ENCODE measurements around the gene S100P.
A peak's percentile ranks its signal among the peaks of the same experiment; 100 is the strongest.
"Not testable (repeated sequence)": the region's sequence is repeated elsewhere in the genome, so short reads cannot be mapped to it uniquely, and the experiment has no call there.

The S100P gene

DNA sequence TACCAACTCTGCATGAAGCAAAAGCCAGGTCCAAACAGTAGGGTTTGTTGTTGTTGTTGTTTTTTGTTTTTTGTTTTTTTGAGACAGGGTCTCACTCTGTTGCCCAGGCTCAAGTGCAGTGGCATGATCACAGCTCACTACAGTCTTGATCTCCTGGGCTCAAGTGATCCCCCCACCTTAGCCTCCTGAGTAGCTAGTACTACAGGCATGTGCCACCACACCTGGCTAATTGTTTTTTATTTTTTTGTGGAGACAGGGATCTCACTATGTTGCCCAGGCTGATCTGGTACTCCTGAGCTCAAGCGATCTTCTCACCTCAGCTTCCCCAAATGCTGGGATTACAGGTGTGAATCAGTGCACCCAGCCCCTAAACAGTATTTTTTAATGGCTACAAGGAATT is 6.2 kb downstream of the S100P start:
- DNase-seq: no peak

DNA sequence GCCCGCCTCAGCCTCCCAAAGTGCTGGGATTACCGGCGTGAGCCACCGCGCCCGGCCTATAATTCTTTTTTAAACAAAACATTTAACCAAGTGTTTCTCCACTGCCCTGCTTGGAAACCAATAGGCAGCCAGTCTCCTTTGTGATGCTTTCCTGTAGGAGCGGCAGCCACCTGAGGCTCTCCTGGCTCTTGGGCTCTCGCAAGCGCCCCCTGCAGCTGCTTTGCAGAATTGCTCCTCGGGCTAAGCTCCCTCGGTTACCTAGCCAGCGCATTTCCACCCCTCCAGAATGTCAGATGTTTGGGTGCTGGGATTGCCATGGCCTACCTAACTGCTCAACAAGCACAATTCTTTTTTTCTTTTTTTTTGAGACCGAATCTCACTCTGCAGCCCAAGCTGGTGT is 7.7 kb downstream of the S100P start:
- DNase-seq: no peak

DNA sequence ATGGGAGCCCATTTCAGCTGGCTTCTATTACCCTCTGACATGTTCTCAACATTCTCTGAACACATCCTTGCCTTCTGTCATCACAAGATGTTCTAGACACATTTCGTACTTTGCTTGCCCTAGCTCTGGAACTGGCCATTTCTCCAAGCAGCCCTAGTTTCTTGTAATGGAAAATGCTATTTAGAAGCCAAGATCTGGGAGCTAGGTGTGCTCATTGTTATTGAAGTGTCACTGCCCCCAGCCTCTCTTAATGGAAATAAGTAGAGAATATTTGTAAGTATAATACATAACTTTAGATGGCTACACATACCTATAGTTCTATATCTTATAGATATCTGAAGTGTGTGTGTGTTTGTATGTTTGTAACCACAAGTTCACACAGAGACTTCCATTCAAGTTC is 9.1 kb downstream of the S100P start:
- DNase-seq: no peak

DNA sequence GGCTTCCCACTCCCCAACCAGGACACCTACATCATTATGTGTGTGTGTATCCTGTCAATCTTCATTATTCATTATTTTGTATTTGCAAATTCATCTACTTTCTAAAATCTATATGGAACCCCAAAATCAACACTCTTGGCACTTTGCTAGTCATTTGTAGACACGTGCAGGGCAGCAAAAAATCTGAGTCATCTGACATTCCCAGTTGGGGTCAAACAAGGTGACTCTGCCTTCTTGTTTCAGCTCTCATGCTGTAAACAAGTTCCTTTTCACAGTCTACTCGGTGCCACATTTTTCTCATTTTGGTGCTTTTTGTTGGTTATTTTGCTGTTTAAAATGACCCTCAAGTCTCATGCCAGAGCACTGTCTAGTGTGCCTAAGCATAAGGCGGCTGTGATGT is 10.1 kb downstream of the S100P start:
- DNase-seq: peak; percentile 40

DNA sequence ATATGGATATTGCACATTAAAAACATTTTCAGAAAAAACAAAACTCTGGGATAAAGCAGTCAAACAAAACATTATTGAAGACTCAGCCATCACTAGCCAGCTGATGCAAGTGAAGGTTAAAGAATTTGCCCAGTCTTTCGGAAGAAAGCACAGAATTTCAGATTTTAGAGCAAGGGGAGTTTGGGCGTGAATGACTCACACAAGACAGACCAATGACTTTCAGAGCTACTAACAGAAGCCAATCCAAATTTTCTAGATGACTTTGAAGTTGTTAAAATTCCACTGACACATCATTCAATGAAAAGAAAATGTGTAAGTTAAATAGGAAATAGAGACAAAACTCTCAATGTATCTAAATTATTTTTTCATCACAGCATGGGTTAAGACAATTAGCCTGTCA is 12.0 kb downstream of the S100P start:
- no peak for DNase-seq

DNA sequence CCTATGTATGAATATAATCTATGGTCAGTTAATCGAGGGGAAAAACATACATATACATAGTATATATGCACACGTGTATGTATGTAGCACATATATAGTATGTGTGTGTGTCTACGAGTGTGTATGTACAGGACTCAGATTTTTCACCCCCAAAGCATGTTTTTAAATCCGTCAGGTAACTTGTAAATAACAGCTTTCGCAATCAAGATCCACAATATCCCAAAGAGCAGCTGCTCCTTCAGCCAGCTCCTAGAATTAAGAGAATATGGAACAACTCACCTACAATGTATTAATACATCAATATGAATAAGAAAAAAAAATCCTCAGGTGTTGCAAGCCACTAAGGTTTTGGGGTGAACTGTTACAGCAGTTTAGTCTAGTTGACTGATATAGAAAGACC is 12.5 kb downstream of the S100P start:
- no peak for DNase-seq

DNA sequence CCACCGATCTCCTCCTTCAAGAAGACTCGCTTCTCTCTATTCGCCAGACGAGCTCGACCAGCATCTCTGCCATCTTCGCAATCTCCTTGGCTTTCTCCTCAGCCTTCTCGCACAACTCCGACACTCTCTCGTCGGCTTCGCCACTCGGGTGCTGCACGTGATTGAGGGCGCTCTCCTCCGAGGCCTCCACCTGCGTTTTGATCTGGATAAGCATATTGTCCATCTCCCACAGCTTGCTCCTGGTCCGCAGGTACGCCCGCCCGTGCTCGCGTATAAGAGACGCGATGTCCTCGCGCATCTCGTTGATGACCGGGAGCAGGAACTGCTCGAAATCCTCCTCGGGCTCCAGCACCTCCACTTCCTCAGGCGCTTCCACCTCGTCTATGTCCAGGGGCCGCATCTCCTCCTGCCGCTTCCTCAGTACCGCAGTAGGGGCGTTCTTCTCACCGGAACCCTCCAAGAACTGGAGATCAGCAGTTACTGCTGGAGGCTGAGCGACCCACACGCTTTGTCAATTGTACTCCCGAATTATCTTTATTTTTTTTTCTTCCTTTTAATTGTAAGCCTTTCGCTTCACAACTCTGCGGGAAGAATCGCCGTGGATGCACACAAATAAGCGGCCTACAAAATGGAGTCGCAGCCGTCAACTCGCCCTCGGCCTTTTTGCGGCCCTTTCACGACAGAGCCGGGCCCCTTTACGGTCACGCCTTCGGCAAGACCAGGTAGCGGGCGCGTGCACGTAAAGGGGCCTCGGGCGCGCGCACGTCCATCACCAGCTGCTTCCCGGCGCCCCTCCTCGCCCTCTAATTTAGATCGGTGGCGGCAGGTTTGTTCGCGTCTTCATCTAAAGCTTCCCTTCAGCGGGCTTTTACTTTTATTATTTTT is 15.8 kb downstream of the S100P start, which contains the start of gene MRFAP1L1:
MRFAP1L1 (minus strand) TSS at position 636 of the 885 bp plus-strand sequence; CDS start at position 400, 236 bp downstream.
- DNase-seq: peak; percentile 95

DNA sequence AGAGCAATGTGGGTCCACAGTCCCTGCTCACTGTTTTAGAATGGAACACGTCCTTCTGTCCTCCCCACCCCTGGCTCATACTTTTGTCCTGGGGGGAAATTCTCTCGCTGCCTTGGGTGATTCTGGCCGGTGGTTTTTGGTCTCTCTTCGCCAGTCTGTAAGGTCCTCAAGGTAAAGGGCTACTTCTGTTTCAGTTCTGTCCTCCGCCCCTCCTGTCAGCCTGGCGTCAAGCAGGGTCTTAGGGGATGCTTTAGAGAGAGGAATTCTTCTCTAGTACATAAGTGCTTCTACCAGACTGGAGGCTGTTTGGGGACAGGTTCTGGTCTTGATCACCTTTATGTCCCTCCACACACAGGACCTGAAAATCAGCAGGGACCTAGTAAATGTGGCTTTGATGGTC is 16.6 kb downstream of the S100P start:
- no peak for DNase-seq

DNA sequence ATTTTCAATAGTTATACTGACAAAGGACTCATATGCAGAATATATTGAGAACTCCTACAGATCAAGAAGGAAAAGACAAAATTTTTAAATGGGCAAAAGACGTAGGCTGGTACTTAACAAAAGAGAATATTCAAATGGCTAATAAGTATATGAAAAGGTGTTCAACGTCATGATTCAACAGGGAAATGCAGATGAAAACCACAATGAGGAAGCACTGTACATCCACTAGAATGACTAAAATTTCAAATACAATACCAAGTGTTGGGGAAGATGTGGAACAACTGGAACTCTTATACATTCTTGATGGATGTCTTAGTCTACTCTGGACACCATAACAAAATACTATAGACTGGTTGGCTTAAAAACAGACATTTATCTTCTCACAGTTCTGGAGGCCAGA is 17.3 kb downstream of the S100P start:
- DNase-seq: no peak

DNA sequence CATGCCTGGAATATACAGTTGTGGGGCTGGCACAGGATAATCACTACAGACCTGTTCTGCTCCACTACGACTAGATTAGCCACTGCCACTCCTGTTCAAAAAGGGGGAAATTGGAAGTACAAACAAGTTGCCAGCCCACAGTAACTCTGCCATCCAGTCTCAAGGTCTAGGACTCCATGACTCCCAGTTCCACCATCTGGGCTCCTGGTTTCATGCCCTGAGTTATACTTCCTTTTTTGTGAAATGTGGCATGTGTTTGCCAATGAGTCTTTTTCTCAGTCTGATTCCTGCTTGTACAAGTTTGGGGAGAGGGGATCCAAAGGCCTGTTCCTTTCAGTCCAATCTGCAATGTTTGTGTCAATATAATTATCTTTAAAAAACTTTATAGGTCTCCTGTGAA is 21.3 kb downstream of the S100P start:
- no peak for DNase-seq

DNA sequence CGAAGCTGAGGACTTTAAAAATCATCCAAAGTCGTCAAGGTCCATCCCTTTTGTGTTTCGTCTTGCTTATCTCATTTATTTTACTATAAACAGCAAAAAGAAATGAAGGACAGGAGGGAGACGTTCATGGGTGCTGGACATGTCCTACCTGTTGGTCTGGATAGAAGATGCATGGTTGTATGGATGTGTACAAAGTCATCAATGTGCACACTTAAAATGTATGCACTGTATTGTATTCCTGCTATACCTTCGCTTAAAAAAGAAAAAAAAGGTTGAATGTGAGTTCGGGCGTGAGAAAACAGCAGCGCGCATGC is 22.0 kb downstream of the S100P start:
- DNase-seq: no peak

DNA sequence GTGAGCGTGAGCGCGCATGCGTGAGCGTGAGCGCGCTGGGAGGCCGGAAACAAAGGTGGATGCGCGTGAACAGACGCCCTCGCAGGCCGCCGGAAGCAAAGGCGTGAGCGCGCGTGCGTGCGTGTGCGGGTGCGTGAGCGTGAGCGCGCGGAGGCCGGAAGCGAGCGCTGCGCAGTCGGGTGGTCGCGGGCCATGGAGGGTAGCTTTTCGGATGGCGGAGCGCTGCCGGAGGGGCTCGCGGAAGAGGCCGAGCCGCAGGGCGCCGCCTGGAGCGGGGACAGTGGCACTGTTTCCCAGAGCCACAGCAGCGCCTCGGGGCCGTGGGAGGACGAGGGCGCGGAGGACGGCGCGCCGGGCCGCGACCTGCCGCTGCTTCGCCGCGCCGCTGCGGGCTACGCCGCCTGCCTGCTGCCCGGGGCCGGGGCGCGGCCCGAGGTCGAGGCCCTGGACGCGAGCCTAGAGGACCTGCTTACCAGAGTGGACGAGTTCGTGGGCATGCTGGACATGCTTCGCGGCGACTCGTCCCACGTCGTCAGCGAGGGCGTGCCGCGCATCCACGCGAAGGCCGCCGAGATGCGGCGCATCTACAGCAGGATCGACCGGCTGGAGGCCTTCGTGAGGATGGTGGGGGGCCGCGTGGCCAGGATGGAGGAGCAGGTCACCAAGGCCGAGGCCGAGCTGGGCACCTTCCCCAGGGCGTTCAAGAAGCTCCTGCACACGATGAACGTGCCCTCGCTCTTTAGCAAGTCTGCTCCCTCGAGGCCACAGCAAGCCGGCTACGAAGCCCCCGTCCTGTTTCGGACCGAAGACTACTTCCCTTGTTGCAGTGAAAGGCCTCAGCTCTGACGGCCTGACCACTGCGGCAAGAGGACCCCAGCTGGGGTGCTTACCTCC is 22.6 kb downstream of the S100P start, which contains the start of gene BLOC1S4:
BLOC1S4 (plus strand) TSS at position 157 of the 894 bp plus-strand sequence; CDS start at position 193, 36 bp downstream.
- peak; percentile 88 for DNase-seq

DNA sequence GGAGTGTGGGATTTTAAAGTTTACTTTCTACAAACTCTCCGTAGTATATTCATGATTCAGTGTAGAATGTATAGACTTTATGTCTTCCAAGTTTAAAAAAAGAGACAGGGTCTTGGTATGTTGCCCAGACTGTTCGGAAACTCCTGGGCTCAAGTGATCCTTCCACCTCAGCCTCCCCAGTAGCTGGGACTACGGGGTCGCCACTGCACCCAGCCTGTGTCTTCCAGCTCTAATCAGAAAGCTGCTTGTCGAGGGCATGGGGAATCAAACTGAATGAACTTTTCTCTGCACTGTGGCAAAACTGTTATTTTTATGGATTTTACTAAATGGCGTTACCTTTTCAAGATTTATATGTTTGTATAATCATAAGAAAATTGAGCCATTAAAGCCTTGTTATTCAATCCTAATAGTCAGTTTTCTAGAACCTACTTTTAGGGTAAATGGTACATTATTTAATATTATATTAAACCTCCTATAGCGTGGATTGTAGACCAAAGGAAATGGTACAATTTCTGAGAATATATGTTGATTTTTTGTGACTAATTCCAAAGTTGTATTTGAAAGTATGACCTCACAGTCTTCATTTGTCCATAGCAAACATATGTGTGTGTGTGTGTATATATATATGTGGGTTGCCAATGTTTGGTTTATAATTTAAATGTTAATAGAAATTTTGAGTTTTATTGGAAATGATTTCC is 23.4 kb downstream of the S100P start:
- DNase-seq: no peak

DNA sequence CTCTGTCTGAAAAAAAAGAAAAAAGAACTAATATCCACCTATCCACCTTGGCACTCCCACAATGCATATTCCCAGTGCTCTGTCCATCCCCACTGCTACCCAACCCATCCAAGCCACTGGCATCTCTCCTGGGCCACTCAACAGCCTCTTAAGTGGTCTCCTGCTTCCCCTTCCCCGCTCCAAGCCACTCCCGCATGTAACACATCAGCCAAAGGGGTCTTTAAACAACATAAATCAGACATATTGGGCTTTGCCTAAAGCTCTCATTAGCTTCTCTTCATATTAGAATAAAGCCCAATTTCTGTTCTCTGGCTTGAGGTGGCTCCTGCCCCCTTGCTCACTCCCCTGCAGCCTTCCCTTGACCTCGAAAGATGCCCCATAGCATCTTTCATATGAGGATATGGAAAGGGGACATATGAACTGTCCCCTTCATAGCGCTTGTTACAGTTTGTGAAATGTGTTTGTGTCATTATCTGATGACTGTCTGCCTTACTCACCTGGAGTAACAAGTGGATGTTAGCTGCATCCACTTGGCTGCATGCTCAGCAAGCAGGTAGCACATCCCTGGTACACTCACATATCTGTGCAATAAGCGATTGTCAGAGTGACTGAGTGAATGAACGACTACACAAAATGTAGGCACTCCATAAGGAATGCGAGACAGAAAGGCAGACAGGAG is 25.4 kb downstream of the S100P start:
- DNase-seq: no peak

DNA sequence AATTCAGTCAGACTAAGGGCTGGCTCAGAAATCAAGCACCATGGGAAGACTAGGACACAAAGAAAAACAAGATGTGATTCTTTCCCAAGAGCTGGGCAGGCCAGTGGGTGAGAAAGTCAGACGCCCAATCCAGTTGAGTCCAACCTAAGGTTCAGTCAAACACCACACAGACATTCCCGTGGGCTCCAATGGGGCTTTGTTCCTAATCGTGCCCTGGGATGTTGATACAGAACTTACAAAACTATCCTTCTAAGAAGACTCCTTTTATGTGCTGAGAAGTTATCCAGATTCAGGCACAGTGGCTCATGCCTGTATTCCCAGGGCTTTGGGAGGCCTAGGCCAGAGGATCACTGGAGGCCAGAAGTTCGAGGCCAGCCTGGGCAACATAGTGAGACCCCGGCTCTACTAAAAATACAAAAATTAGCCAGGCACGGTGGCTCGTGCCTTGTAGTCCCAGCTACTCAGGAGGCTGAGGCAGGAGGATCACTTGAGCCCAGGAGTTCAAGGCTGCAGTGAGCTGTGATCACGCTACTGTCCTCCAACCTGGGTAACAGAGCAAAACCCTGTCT is 26.0 kb downstream of the S100P start:
- no peak for DNase-seq

DNA sequence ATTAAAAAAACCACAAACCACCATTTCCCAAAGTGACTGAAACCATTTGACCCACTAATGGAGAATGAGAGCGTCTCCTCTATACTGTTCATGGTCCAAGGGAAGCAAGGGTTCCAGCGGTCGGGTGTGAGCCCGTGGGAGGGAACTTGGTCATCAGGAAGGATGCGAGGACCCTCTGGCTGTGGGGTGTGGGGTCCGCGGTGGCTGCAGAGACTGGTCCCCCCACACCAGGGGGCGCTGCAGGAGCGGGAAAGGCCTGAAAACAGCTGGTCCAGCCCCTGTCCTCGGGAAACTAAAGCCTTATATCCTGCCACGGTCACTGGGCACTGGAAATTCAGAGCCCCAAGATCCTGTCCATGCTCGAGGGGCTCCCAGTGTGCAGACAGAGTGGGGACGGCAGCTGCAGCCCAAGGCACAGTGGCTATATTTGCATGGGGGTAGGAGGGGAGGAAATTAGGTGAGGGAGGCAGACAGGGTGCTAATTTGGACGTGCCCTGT is 26.6 kb downstream of the S100P start:
- DNase-seq: peak; percentile 69

DNA sequence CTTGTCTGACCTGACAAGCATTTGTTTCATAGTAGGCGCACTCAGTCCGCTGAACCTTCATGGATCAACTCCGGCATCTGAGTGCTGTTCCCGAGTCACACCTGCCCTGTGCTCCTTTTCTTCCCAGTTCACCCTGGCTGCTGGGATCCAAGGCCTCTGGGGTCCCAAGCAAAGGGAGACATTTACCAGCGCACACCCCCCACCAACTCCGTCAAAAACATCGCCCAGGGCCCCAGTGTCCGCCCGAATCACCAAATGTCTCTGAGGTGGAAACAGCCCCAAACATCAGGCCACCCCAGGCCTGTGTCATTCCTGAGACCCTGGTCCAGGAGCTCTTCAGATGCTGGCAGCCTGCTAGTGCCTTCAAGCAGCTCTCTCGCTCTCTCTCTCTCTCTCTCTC is 27.4 kb downstream of the S100P start:
- no peak for DNase-seq

DNA sequence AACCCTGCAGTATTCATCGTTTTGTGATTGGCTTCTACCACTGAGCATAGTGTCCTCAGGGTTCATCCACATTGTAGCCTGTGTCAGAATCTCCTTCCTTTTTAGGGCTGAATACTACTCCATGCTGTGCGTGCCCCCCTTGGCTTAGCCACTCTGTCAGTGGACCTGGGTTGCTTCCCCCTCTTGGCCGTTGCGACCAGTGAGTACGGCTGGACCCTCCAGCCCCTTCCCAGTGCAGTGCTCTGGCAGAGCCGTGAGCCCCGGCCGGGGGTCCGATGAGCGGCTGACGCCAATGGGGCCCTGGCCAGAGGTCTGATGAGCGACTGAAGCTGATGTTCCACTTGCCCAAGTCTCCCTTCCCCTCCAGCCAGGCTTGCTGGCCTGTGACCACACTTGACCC is 29.2 kb downstream of the S100P start:
- no peak for DNase-seq

DNA sequence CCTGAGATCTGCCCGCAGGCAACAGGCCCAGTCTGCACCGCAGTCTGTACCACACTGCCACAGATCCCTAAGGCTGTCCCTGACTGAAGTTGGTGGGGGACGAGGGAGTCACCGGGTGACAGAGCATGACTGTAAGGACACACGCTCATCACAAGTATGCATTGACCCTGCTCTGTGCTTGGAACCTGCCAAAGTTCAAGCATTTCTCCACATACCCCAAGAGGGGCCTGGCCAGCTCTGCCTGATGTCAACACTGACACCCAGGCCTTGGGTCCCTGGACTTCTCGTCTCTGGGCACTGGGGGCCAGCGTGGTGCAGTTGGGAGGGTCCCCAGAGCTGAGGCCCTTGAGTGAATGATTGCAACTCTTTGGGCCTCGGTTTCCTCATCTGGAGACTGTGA is 30.2 kb downstream of the S100P start:
- no peak for DNase-seq

DNA sequence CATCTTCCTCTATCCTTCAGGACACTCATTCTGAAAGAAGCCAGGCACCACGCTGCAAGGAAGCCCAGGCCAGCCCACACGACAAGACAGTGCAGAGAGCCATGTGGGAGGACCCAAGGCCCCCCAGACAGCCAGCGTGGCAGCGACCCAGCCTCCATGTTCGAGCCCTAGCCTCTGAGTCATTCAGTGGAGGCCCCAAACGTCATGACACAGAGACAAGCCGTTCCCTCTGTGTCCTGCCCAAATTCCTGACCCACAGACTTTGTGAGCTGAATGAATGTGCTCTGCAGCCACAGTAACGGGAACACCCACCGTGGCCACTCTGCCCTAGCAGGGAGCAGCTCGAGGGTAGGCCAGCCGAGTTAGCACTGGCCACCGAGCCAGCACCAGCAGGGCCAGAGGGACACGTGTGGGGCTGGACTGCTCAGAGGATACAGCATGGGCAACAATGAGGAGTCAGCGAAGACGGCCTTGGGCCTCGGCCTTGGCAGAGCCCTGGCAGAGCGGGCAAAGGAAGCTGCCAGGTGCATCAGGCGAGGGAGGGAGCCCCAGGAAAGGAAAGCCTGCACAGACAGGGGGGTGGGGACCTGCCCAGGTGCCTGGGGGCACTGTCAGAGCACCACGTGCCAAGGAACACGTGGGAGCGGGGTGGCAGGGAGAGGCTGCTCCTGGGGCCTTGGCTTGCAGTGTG is 30.9 kb downstream of the S100P start:
- DNase-seq: no peak

DNA sequence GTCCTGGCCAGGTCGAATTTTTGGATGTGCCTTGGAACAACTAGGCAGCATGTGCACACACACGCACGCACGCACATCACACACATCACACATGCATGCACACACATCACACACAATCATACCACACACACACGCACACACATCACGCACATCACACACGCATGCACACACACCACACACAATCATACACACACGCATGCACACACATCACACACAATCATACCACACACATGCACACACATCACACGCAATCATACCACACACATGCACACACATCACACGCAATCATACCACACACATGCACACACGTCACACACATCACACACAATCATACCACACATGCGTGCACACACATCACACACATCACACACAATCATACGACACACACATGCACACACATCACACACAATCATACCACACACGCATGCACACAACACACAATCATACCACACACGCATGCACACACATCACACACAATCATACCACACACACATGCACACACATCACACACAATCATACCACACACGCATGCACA is 31.8 kb downstream of the S100P start:
- DNase-seq: not testable (repeated sequence)

Data from EL (cell line).